ENCODE measurements around the gene ZNF133.
A peak's percentile ranks its signal among the peaks of the same experiment; 100 is the strongest.
"Not testable (repeated sequence)": the region's sequence is repeated elsewhere in the genome, so short reads cannot be mapped to it uniquely, and the experiment has no call there.

Gene ZNF133
- total RNA-seq = 2.1 to 16.6 (median 7.7) reads per million in 17 experiments

DNA sequence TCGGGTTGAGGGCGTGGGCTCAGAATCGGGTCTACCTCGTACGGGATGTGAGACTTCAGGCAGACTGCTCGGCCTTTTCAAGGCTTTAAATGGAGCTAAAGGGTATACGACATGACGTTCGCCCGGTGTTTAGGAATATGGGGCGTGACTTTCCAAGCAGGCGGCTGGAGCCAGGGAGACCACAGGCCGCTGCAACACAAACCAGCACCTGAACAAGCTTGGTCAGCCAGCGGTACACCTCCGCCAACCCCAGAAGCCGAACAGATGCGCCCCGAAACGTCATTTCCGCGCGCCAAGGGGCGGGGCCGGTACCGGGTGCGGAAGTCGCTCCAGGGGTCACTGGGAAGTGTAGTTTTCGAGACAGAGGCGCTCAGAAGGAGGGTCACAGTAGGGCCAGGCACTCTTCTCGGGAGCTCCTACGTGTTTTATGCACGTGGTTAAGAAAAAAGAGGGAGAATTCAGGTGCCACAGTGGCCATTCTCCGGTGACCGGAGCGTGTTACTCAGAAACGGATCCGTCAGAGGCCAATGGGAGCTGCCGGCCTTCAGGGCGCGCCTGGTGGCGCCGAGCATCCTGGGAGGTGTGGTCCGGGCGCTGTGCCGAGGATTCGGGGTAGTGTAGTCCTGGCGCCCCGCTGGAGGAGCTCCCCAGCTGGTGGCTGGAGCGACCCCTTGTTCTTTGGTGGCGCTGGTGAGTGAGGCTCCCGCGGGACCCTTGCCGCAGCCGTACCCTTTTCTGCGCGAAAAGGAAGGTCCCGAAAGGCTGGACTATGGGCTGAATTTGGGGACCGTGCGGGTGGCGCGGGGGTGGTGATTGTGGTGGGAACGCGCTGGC, at the start of gene ZNF133:
TSS of gene ZNF133 (plus strand) at position 613 of the 834 bp plus-strand sequence. CDS start 17,160 bp downstream, outside the sequence.
- DNase-seq = peak; percentile 93 to 97 (median 94)

DNA sequence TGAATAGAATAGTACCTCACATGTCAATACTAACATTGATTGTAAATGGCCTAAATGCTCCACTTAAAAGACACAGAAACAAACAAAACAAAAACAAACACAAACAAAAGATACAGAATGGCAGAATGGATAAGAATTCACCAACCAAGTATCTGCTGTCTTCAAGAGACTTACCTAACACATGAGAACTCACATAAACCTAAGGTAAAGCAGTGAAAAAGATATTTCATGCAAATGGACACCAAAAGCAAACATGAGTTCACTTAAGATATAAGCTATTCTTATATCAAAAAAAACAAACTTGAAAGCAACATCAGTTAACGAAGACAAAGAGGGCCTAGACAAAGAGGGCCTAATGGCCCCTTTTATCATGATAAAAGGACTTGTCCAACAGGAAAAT, 47.3 kb upstream of the ZNF133 start:
- no peak for DNase-seq

DNA sequence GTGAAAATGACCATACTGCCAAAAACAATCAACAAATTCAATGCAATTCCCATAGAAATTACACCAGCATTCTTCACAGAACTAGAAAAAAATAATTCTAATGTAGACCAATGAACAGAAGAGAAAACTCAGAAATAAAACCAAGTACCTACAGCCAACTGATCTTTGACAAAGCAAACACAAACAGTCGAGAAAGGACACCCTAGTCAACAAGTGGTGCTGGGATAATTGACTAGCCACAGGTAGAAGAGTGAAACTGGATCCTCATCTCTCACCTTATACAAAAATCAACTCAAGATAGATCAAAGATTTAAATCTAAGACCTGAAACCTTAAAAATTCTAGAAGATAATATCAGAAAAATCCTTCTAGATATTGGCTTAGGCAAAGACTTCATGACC, 44.5 kb upstream of the ZNF133 start:
- DNase-seq = no peak

DNA sequence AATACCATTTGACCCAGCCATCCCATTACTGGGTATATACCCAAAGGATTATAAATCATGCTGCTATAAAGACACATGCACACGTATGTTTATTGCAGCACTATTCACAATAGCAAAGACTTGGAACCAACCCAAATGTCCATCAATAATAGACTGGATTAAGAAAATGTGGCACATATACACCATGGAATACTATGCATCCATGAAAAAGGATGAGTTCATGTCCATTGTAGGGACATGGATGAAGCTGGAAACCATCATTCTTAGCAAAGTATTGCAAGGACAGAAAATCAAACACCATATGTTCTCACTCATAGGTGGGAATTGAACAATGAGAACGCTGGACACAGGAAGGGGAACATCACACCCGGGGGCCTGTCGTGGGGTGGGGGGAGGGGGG, 39.8 kb upstream of the ZNF133 start:
- DNase-seq = not testable (repeated sequence)

DNA sequence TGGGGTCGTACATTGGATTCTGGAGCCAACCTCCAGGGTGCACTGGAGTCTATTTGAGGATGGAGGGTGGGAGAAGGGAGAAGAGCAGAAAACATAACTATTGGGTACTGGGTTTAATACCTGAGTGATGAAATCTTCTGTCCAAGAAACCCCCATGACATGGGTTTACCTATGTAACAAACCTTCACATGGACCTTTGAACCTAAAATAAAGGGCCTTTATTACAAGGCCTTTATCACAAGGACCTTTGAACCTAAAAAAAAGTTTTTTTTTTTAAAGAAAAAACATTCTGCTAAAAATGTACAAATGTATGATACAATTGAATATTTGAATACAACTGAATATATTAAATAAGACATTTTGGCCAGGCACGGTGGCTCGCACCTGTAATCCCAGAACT, 38.1 kb upstream of the ZNF133 start:
- no peak for DNase-seq

DNA sequence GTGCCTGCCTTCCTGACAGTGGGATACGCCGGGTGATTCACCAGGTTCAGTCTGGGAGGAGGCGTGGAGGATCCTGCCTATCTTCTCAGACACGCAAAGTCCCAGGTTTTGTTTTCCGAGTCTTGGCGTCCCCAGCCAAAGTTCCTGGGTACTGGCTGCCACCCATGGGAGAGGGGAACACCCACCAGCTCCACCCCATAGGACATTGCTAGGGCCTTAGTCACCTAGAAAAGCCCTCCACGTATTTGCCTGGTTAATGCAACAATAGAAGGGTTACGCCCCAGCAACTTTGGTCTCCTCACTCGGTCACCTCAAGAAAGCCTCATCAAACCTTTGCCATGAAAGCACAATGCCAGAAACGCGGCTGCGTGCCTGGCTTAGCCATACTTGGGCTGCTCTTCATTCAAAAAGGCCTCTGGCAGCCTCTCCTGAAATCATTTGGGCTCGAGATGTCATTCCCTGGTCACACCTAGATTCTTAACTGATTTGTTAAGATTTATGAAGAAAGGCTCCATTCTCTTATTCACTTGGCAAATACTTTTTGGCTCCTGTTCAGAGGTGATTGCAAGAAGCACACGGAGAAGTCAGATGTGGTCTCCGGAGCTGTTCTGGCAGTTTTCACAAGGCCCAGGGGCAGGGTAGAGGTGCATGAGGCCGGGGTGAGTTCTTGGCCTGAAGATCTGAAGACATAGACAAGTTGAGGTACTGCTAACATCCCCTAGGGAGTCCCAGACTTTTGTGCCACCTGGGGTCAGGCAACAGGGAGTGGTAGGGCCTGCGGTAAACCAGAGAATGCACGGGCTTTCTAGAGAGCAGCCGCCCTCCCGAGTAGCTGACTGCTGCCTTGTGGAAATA, 35.5 kb upstream of the ZNF133 start:
- no peak for DNase-seq

DNA sequence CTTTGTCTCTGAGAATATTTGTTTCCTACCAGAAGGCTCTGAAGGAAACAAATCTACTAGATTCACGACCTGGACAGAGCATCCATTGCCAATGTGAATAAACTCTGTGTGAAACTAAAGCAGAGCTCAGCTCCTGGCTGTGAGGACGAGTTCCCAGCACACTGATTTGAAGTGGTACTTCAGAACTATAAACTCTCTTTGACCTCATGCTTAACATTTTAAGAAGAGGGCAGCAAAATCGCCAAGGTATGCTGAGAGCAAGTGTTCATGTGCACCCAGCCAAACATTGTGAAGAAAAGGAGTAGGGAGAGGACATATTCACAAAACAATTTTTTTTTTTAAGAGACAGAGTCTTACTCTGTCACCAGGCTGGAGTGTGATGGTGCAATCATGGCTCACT, 33.7 kb upstream of the ZNF133 start:
- DNase-seq = no peak

DNA sequence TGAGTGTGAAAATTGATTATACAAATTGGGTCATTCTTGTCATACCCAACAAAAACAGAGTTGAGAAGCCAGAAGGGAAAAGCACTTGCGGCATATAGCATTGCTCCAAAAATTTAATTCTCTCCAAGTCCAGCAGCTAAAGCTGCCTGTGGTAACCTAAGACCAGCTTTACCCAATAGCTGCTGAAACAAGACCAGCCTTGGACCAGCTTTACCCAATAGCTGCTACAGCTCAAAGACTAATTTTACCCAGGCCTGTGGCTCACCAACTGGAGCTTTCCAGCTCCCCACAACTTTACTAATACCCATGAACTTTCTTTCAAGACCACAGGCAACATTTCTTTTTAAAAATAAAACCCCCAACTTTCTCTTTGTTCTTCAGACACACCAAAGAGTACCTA, 32.8 kb upstream of the ZNF133 start:
- DNase-seq = no peak

DNA sequence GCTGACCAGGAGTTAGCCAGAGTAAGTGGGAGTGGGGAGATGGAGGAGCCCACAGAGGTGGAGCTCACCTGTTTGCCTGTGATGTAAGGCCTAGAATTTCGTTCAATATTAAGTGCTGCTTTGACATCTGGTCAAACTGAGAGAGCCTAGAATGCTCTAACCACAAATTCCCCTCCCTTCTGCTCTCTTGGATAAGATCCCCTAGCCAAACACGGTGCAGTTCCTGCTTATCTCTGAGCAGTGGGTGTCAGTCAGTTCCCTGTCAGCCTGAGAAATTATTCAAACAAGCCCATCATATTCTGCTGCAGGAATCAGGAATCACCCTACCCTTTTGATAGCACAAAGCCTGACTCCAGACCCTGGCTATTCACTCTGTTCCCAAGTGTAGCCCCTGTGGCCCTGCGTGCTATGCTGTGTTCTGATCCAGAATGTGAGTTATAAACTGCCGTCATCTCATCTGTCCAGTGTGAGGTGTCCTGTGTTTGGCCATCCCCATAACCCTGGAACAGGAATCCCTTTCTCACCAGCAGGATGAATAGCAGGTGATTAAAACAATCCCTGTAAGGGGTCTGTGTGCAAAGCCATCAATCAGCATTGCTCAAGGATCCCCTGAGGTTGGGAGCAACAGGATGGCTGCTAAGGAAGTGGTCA, 31.8 kb upstream of the ZNF133 start:
- no peak for DNase-seq

DNA sequence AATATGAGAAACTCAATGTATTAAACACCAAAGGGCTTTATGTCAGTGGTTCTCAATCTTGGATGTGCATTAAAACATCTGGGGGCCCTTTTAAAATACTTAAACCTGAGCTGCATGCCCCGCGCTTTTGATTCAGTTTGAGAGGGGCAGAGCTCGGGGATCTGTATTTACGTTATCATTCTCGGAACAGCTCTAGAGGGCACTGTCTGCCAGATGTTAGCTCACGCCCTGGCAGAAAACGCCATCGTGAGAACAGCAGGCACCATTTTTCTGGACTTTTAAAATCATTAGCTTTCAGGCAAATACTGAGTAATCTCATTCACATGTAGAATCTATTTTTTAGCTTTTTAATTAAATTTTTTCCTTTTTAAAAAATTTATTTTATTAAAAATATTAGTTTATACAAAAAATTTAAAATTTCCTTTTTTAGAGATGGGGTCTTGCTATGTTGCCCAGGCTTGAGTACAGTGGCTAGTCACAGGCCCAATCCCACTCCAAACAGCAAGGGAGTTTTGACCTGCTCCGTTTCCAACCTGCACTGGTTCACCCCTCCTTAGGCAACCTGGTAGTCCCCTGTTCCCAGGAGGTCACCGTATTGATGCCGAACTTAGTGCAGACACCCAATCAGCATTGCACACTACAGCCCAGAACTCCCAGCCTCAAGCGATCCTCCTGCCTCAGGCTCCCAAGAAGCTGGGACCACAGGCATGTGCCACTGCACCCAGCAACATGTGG, 30.0 kb upstream of the ZNF133 start:
- DNase-seq = no peak

DNA sequence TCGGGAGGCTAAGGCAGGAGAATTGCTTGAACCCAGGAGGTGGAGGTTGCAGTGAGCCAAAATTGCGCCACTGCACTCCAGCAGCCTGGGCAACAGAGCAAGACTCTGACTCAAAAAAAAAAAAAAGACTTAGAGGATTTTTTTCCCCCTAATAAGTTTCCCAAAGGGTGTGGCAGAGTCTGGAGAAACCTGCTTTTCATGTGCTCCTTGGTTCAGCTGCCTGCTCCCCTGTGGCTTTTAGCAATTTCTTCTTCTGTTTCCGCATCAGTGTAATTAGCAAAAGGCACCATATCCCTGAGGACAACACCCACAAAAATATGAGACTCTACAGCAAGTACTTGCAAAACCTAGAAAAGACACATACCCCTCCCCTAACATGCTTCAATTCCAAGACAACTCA, 28.6 kb upstream of the ZNF133 start:
- DNase-seq = no peak

DNA sequence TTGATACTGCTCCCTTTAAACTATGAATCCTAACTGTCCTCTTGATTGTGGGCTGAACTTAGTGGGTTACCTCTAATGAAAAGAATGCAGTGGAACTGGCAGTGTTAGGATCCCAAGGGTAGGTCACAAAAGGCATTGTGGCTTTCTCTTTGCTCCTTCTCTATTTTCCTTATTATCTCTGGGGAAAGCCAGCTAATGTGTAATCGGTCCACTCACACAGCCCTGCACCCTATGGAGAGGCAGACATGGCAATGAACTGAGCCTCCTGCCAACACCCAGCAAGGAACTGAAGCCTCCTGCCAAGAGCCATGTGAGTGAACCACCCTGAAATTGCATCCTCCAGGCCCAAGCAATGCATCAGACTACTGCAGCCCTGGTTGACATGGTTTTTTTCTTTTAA, 24.6 kb upstream of the ZNF133 start:
- DNase-seq = no peak

DNA sequence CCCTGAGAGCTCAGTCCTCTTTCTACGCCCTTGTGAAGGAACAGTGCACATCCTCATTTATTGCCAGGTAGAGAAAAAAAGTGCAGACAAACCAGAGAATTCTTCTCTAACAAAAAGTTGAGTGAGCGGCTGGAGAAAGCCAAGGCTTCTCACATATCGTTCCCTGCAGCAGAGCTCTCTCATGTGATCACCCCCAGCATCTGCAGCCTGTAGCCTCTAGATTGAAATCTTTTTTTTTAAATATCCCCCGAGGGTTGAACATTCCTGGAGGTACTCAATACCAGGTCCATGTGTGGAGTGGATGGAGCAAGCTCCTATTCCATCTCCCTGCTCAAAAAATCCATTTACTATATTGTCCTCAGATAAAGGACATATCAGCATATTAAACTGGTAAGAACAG, 22.9 kb upstream of the ZNF133 start:
- no peak for DNase-seq

DNA sequence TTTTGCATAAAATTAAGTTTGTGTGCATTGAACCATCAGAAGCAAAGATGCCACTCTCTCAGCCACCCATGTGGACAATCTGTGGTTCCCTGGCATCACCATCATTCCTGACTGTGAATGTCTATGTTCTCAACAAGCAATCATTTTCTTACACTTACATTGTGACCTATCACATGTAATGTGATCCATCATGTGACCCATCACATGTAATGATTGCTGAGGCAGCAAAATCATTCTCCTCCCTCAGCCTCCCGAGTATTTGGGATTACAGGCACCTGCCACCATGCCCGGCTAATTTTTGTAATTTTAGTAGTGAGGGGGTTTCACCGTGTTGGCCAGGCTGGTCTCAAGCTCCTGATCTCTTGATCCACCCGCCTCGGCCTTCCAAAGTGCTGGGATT, 22.0 kb upstream of the ZNF133 start:
- DNase-seq = no peak

DNA sequence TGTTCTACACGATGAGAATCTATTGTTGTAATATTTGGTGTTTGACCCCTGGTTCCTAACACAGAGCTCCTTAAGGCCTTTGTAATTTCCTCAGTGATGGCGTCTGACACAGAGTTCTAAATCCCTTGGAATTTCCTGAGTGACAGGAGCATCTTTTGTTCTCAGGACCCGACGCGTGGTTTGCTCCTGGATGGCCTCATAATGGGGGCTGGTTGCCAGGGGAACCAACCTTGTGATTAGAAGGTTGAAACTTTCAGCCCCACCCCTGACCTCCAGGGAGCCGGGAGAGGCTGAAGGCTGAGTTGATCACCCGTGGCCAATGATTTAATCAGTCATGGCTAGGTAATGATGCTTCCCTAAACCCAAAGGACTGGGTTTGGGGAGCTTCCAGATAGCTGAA, 20.5 kb upstream of the ZNF133 start:
- no peak for DNase-seq

DNA sequence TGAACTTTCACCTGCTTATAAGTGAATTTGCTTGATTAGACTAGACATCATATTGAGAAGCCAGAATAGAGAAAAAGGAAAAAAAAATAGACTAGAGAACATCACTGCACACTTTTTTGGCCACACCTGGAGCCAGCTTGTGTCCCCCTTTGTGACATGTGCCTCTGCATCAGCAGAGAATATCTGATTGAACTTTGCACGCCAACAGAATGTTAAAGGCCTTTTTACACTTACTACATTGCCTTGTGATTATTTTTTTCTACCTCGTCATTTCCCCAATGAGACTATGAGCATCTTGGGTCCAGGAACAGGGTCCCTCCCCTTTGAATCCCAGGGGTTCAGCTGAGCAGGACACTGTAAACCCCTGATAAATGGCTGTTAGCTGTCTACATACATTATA, 17.2 kb upstream of the ZNF133 start:
- DNase-seq = no peak

DNA sequence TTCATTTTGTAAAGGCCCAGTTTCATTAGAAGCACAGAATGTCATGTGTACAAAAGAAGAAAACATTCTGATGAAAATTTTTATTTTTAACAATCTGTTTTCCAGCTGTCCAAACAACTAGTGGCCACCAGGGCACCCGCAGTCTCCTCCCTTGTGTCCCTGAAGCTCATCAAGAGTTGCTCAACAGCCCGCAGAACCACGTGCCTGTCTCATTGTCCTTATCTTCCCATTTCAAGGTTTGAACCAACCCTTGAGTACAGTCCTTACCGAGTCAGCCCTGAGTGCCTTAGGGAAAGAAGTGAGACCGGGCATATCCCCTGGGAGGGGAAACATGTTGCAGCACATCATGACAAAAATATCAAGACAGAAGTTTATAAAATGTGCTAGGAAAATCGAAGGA, 15.9 kb upstream of the ZNF133 start:
- peak; percentile 35 to 57 (median 44) for DNase-seq

DNA sequence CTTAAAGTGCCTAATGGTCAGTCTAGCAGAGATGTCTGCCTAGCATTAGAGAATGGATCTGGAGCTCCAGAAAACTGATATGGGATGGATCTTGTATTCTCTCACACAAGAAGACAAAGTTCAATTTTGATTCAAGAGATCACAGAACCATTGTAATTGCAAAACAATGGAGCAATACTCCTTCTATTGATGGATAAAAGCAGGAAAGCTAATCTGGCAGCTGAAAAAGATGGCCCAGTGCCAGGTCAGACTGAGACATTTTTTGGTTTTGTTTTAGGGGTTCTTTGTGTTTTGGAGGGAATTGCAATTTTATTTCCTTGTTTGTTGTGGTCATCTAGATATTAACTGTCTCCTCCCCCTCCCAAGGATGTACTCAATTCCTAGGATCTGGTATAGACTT, 14.6 kb upstream of the ZNF133 start:
- DNase-seq = no peak

DNA sequence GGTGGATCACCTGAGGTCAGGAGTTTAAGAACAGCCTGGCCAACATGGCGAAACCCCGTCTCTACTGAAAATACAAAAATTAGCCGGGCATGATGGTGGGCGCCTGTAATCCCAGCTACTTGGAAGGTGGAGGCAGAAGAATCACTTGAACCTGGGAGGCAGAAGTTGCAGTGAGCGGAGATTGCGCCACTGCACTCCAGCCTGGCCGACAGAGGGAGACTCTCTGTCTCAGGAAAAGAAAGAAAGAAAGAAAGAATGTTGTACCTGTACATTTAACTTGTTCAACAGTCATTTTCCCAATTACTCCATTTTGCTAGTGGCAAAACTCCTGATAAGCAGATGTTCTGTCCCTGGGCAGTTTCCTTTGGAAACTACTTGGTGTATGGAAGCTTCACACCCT, 12.4 kb upstream of the ZNF133 start:
- DNase-seq = not testable (repeated sequence)

DNA sequence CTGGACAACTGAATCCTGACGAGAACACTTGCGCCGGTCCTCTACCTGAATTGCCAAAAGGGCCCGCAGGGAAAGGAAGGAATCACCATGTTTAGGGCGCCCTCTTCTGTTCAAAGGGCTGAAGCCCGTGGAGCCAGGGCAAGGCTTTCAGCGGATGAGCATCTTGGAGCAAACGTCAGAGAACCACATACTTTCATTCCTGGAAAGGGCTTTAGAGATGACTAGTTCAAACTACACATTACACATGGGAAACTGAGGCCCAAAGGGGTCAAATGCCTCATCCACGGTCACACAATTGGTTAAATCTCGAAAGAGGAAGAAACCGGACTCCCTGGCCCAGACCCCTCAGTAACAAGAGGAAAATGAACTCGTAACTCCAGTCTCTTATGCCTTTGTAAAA, 11.5 kb upstream of the ZNF133 start:
- peak; percentile 66 to 81 (median 74) for DNase-seq

DNA sequence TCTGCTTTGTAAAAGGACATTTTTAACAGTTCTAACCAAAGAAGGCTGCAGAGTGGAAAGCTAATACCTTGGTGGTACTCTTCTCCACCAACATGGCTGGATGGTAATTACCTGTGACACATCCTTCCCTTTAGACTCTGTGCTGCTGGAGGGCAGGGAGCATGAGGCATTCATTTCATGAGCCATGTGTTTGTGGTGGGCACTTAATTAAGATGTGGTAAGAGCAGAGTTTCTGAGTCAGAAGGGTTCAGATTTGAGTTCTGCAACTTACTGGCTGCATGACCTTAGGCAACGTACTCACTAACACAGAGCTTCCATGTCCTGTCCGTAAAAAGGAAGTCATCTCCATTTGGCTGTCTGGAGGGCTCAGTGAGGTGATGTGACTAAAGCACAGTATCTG, 9.1 kb upstream of the ZNF133 start:
- DNase-seq = peak in 3 of 4 experiments; percentile 9 to 33 (median 14)

DNA sequence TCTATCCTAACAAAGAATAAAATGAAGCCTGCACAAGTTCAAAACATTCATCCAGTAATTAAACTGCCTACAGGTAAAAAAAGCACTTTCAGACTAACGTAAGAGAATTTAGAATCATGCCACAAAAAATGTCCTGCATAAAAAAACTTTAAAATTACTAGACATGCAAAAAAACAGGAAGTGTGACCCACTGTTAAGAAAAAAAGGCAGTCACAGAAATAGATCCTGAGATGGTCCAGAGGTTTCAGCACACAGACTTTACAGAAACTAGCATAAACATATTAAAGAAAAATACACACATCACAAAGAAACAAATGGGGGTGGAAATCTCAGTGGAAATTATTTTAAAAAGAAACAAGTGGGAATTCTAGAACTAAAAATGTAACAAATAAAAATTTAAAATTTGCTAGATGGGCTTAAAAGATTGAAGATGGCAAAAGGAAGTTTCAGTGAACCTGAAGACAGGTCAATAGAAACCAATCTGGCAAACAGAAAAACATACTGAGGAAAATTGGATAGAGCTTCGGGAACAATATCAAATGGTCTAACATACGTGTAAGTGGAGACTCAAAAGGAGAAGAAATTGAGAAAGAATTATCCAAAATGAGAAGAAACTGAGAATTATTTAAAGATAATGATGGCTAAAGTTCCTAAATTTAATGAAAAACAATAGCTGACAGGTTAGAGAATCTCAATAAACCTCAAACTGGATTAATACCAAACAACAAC, 3.4 kb upstream of the ZNF133 start:
- DNase-seq = no peak
